SK-N-SH (cell line): Measurements from ENCODE around the gene RNF223. TPM values are rescaled to one million over a fixed set of nuclear protein-coding genes. Genes with fewer than 3 reads are reported as not detected.

Source experiments
- CTCF ChIA-PET: fragments of 300-600, 350-600 bp; formaldehyde crosslinking; extraction: SDS; loops from one replicate; lab custom pipeline; 2021; lab: Yijun Ruan, JAX
- POLR2A ChIA-PET: fragments of 350-600 bp; sonication (Branson Sonifier 250); formaldehyde crosslinking; extraction: SDS; loops from one replicate; lab custom pipeline; 2020; ENCODE audit warnings: antibody characterized with exemption, inconsistent platforms; lab: Yijun Ruan, JAX
- DNase-seq: peaks from one replicate; pipeline ENCODE4 v3.0.0; 2012
- H2AFZ ChIP-seq: fragments of 200-600 bp; sonication (generic); 2 replicates; pipeline ENCODE4 v1.8.1; 2016; ENCODE audit warnings: antibody characterized with exemption, mild to moderate bottlenecking, low read depth
- H3F3A ChIP-seq: fragments of 200-600 bp; sonication (generic); replicated peaks from 2 replicates; pipeline ENCODE3; 2016; ENCODE audit warnings: antibody characterized with exemption, mild to moderate bottlenecking; ENCODE audit not compliant: insufficient read depth
- H3K27ac ChIP-seq, 2 experiments: fragments of 200-500 bp in 1 of 2; fragments of 200-600 bp in 1 of 2; sonication (Bioruptor generic) in 1 of 2; sonication (generic), shearing (Covaris generic) in 1 of 2; 2 replicates each; pipeline versions ENCODE4 v1.5.1 to v1.6.1; 2014 to 2016; ENCODE audit warnings: low read depth in 2 of 2, inconsistent platforms in 1 of 2, low read length in 1 of 2, mild to moderate bottlenecking in 1 of 2, mixed read lengths in 1 of 2
- H3K27me3 ChIP-seq: fragments of 200-600 bp; sonication (generic), shearing (Covaris generic); 2 replicates; pipeline ENCODE4 v1.6.1; 2016; ENCODE audit warnings: mixed run types; ENCODE audit not compliant: insufficient read depth
- H3K36me3 ChIP-seq, 2 experiments: fragments of 200-500 bp in 1 of 2; fragments of 200-600 bp in 1 of 2; sonication (Bioruptor generic) in 1 of 2; sonication (generic) in 1 of 2; replicated peaks in 1 of 2; 2 replicates each; pipeline versions ENCODE3 to v1.5.1; 2014 to 2016; ENCODE audit warnings: low read length in 1 of 2, mild to moderate bottlenecking in 1 of 2; ENCODE audit not compliant: insufficient read depth in 2 of 2, control insufficient read depth in 1 of 2
- H3K4me1 ChIP-seq, 2 experiments: fragments of 200-500 bp in 1 of 2; fragments of 200-600 bp in 1 of 2; sonication (Bioruptor generic) in 1 of 2; sonication (generic), shearing (Covaris generic) in 1 of 2; 2 replicates each; pipeline versions ENCODE4 v1.5.1 to v1.6.1; 2014 to 2016; ENCODE audit warnings: low read depth in 1 of 2, low read length in 1 of 2, mixed run types in 1 of 2; ENCODE audit not compliant: insufficient read depth in 2 of 2, control insufficient read depth in 1 of 2
- H3K4me2 ChIP-seq: fragments of 200-600 bp; sonication (generic), shearing (Covaris generic); 2 replicates; pipeline ENCODE4 v1.6.1; 2017; ENCODE audit warnings: mixed run types
- H3K4me3 ChIP-seq, 2 experiments: fragments of 200-500 bp in 1 of 2; fragments of 200-600 bp in 1 of 2; sonication (Bioruptor generic) in 1 of 2; sonication (generic), shearing (Covaris generic) in 1 of 2; 2 replicates each; pipeline versions ENCODE4 v1.5.1 to v1.8.1; 2014 to 2016; ENCODE audit warnings: low read depth in 2 of 2, inconsistent platforms in 1 of 2, low read length in 1 of 2, mild to moderate bottlenecking in 1 of 2, mixed read lengths in 1 of 2, moderate library complexity in 1 of 2
- H3K79me2 ChIP-seq: fragments of 200-600 bp; sonication (generic); 2 replicates; pipeline ENCODE4 v1.8.1; 2017; ENCODE audit warnings: mild to moderate bottlenecking; ENCODE audit not compliant: insufficient read depth
- H3K9ac ChIP-seq: fragments of 200-600 bp; sonication (generic); 2 replicates; pipeline ENCODE4 v1.6.1; 2017; ENCODE audit warnings: mixed run types
- H3K9me2 ChIP-seq: fragments of 200-600 bp; sonication (generic); 2 replicates; pipeline ENCODE4 v1.6.1; 2017; ENCODE audit warnings: mixed run types
- H3K9me3 ChIP-seq: fragments of 200-600 bp; sonication (generic); 2 replicates; pipeline ENCODE4 v1.6.1; 2017; ENCODE audit warnings: mixed run types, mild to moderate bottlenecking, moderate library complexity
- H4K20me1 ChIP-seq: fragments of 200-600 bp; sonication (generic); 2 replicates; pipeline ENCODE4 v1.6.1; 2017; ENCODE audit warnings: mild to moderate bottlenecking, mixed run types; ENCODE audit not compliant: insufficient read depth
- CHD2 ChIP-seq: fragments of 150-350 bp; IDR thresholded peaks from 2 replicates; pipeline ENCODE4 v1.6.1; 2018; ENCODE audit warnings: low read length; ENCODE audit not compliant: partially characterized antibody
- ELF1 ChIP-seq: IDR thresholded peaks from 2 replicates; pipeline ENCODE4 v1.4.0; 2012
- FOXJ3 ChIP-seq: sonication (generic); formaldehyde crosslinking; IDR thresholded peaks from 2 replicates; pipeline ENCODE4 v1.5.1; 2020; ENCODE audit warnings: mild to moderate bottlenecking, missing genetic modification reagents
- FOXM1 ChIP-seq: IDR thresholded peaks from 2 replicates; pipeline ENCODE4 v1.4.0; 2012; ENCODE audit warnings: low read depth, mild to moderate bottlenecking
- JUND ChIP-seq: IDR thresholded peaks from 2 replicates; pipeline ENCODE4 v1.4.0; 2012
- MXI1 ChIP-seq: IDR thresholded peaks from 2 replicates; pipeline ENCODE4 v1.6.1; 2012; ENCODE audit warnings: mild to moderate bottlenecking, low read depth, low read length, improper control_type of control experiment
- NRF1 ChIP-seq: IDR thresholded peaks from 2 replicates; pipeline ENCODE4 v1.6.1; 2012; ENCODE audit warnings: low read depth, mild to moderate bottlenecking, low read length
- POLR2AphosphoS5 ChIP-seq: IDR thresholded peaks from 2 replicates; pipeline ENCODE4 v1.6.1; 2012; ENCODE audit warnings: low read depth, low read length
- RAD21 ChIP-seq: IDR thresholded peaks from 2 replicates; pipeline ENCODE4 v1.6.1; 2012; ENCODE audit warnings: mild to moderate bottlenecking, low read length
- RCOR1 ChIP-seq: fragments of 150-350 bp; IDR thresholded peaks from 2 replicates; pipeline ENCODE4 v1.6.1; 2017; ENCODE audit warnings: antibody characterized with exemption, low read length
- SMC3 ChIP-seq: IDR thresholded peaks from 2 replicates; pipeline ENCODE4 v1.6.1; 2012; ENCODE audit warnings: low read depth, low read length, improper control_type of control experiment
- TAF1 ChIP-seq: IDR thresholded peaks from 2 replicates; pipeline ENCODE4 v1.6.1; 2012; ENCODE audit warnings: low read depth, mild to moderate bottlenecking, low read length, moderate library complexity, borderline replicate concordance
- TCF12 ChIP-seq: IDR thresholded peaks from 2 replicates; pipeline ENCODE4 v1.4.0; 2012
- TEAD4 ChIP-seq: IDR thresholded peaks from 2 replicates; pipeline ENCODE4 v1.4.0; 2012; ENCODE audit warnings: mild to moderate bottlenecking, borderline replicate concordance; ENCODE audit not compliant: insufficient read depth
- USF1 ChIP-seq: IDR thresholded peaks from 2 replicates; pipeline ENCODE4 v1.4.0; 2012; ENCODE audit warnings: low read depth, borderline replicate concordance
- YY1 ChIP-seq: IDR thresholded peaks from 2 replicates; pipeline ENCODE4 v1.4.0; 2012; ENCODE audit warnings: low read depth, mild to moderate bottlenecking
- WGBS: methylation state at CpG from one replicate; pipeline ENCODE4 v1.1.6; 2017; ENCODE audit warnings: low lambda C conversion rate; 5-methylcytosine and 5-hydroxymethylcytosine counted together
- polyA plus RNA-seq, 3 experiments: library from polyadenylated mRNA; depleted of rRNA; stranded (reverse); fragments of >200 nt; gene quantifications; 2 replicates each; pipeline ENCODE4 v1.2.3, GENCODE V29; 2012
- TF ChIP-seq, protein P1 (sequence below): fragments of 200-600 bp; sonication (generic); IDR thresholded peaks from 2 replicates; pipeline ENCODE4 v1.6.1; 2017; ENCODE audit warnings: antibody characterized with exemption, mild to moderate bottlenecking, moderate library complexity
- TF ChIP-seq, protein P2 (sequence below): fragments of 150-350 bp; IDR thresholded peaks from 2 replicates; pipeline ENCODE4 v1.6.1; 2017; ENCODE audit warnings: antibody characterized with exemption, low read length, low read depth, borderline replicate concordance
- TF ChIP-seq, protein P3 (sequence below): IDR thresholded peaks from 2 replicates; pipeline ENCODE4 v1.6.1; 2012; ENCODE audit warnings: mild to moderate bottlenecking, low read depth, low read length, moderate library complexity

RNF223 gene
- polyA plus RNA-seq, 1 of the 3 experiments (the other 2 are of a cell fraction) = not detected

DNA sequence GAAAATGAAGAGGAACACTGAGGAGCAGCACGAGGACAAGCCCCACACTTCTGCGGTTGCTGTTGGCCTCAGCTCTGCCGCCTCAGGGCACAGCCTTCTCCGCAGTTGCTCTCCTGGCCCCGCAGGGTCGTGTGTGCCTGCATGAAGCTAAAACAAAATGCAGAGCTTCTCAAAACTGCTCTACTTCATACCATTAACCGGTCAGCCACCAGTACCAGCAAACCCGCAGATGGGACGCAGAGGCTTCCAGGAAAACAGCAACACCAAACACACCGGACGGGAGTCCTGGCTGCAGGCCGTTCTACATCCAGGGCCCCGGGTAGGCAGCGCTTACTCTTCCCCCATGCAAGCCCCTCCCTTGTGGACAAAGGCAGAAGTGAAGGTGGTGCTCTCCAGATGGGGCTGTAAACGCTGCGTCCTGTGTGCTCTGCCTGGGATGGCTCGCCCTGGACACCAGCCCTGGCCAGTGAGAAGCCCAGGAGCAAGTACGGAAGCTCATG, 48.9 kb upstream of the RNF223 start:
- DNase-seq = peak; percentile 61
- POLR2A ChIA-PET = interaction anchor here (0.7 to 0.9 kb wide), 3 partner anchors 108 to 167 kb away, joined by 3 read pairs; no protein-coding TSS in a partner anchor

DNA sequence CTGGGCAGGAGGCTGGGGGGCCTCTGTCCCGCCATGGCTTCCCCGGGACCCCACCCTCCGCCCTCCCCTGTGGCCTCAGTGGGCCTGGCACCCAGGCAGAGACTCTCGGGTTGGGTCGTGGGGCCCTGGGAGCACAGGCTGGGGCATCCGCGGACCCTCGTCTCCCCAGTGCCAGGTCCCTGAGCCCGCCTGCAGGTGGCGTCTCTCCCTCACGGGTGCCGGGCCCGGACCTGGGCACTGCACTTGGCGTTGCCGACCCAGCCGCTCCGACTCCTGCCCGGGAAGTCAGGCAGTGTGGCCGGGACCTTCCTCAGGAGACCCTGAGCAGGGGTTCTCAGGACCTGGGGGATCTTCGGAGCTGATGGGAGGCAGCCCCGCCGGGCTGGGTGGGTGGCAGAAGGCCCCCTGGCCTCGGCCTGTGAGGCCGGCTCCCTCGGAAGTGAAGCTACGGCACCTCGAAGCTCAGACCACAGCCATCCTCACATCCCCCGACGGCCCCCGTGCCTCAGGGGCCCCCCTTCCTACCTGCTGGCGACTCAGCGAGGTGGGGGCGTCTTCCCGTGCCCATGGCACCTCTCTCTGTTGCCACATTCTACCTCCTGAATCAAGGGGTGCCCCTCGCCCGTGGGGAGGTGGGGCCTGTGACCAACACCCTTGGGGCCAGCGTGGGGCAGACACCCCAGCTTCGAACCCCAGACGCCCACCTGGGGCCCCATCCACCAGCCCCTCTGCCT, 48.1 kb upstream of the RNF223 start:
- no peak overlapping the region for H3K9ac ChIP-seq
- H3K79me2 ChIP-seq = no peaks in the 10 kb centered on the region
- H3K4me3 ChIP-seq = peak overlapping the region in 1 of 2 experiments; percentile 6; a peak in 1 of 4 replicates
- ChIA-PET CTCF (interaction anchor here (0.6 to 7.2 kb wide), 73 partner anchors 8 to 249 kb away, joined by 3 to 131 read pairs (median 4); partner anchors contain the start of genes B3GALT6, C1QTNF12, SCNN1D and SDF4), POLR2A (interaction anchor here (0.7 to 0.9 kb wide), 3 partner anchors 109 to 168 kb away, joined by 3 read pairs; no protein-coding TSS in a partner anchor)
- no peak overlapping the region for H3K27ac ChIP-seq
- H3K9me3 ChIP-seq = no peaks in the 10 kb centered on the region
- peaks cover 0 to 13% of the 10 kb centered on the region in 2 experiments; a peak in 1 of 4 replicates for H3K4me1 ChIP-seq
- 35% methylated on average over 15 of the region's 39 CpGs for WGBS
- H3K36me3 ChIP-seq = no peaks in the 10 kb centered on the region
- H3K27me3 ChIP-seq = 0 out of 2 replicates have a peak, but pooled peaks cover 6% of the 10 kb centered on the region
- peak; percentile 97 for DNase-seq
- no peak overlapping the region for H2AFZ ChIP-seq
- H3K4me2 ChIP-seq = no peak overlapping the region; the same call in 1 of the 2 replicates
- H3F3A ChIP-seq = peaks cover 10% of the 10 kb centered on the region
- H3K9me2 ChIP-seq = no peaks in the 10 kb centered on the region
- no peaks in the 10 kb centered on the region for H4K20me1 ChIP-seq
- no peak for TF ChIP-seq USF1
- no peak for TF ChIP-seq NRF1
- TF ChIP-seq YY1 = no peak
- TF ChIP-seq FOXM1 = no peak
- TF ChIP-seq ELF1 = no peak
- TF ChIP-seq RCOR1 = no peak
- no peak for TF ChIP-seq POLR2AphosphoS5
- TF ChIP-seq RAD21 = peak; percentile 91
- TF ChIP-seq, protein P1, sequence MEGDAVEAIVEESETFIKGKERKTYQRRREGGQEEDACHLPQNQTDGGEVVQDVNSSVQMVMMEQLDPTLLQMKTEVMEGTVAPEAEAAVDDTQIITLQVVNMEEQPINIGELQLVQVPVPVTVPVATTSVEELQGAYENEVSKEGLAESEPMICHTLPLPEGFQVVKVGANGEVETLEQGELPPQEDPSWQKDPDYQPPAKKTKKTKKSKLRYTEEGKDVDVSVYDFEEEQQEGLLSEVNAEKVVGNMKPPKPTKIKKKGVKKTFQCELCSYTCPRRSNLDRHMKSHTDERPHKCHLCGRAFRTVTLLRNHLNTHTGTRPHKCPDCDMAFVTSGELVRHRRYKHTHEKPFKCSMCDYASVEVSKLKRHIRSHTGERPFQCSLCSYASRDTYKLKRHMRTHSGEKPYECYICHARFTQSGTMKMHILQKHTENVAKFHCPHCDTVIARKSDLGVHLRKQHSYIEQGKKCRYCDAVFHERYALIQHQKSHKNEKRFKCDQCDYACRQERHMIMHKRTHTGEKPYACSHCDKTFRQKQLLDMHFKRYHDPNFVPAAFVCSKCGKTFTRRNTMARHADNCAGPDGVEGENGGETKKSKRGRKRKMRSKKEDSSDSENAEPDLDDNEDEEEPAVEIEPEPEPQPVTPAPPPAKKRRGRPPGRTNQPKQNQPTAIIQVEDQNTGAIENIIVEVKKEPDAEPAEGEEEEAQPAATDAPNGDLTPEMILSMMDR = peak; percentile 65
- TF ChIP-seq CHD2 = no peak

More for the DNA sequence above, 48.9 kb upstream of the RNF223 start:
- no peak overlapping the region for H3K4me2 ChIP-seq
- no peaks in the 10 kb centered on the region for H3K9me2 ChIP-seq
- H4K20me1 ChIP-seq = no peaks in the 10 kb centered on the region
- H2AFZ ChIP-seq = no peak overlapping the region
- no peak overlapping the region for H3K4me3 ChIP-seq
- TF ChIP-seq, protein P2, sequence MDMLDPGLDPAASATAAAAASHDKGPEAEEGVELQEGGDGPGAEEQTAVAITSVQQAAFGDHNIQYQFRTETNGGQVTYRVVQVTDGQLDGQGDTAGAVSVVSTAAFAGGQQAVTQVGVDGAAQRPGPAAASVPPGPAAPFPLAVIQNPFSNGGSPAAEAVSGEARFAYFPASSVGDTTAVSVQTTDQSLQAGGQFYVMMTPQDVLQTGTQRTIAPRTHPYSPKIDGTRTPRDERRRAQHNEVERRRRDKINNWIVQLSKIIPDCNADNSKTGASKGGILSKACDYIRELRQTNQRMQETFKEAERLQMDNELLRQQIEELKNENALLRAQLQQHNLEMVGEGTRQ = no peak
- TF ChIP-seq TEAD4 (no peak), TCF12 (no peak), SMC3 (no peak), JUND (no peak), MXI1 (no peak), TAF1 (no peak), FOXJ3 (CRISPR knock-in tag) (no peak)
- TF ChIP-seq, protein P3, sequence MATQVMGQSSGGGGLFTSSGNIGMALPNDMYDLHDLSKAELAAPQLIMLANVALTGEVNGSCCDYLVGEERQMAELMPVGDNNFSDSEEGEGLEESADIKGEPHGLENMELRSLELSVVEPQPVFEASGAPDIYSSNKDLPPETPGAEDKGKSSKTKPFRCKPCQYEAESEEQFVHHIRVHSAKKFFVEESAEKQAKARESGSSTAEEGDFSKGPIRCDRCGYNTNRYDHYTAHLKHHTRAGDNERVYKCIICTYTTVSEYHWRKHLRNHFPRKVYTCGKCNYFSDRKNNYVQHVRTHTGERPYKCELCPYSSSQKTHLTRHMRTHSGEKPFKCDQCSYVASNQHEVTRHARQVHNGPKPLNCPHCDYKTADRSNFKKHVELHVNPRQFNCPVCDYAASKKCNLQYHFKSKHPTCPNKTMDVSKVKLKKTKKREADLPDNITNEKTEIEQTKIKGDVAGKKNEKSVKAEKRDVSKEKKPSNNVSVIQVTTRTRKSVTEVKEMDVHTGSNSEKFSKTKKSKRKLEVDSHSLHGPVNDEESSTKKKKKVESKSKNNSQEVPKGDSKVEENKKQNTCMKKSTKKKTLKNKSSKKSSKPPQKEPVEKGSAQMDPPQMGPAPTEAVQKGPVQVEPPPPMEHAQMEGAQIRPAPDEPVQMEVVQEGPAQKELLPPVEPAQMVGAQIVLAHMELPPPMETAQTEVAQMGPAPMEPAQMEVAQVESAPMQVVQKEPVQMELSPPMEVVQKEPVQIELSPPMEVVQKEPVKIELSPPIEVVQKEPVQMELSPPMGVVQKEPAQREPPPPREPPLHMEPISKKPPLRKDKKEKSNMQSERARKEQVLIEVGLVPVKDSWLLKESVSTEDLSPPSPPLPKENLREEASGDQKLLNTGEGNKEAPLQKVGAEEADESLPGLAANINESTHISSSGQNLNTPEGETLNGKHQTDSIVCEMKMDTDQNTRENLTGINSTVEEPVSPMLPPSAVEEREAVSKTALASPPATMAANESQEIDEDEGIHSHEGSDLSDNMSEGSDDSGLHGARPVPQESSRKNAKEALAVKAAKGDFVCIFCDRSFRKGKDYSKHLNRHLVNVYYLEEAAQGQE = no peak
- 60% methylated on average over 16 of the region's 18 CpGs for WGBS
- H3K27ac ChIP-seq = no peak overlapping the region
- H3K9ac ChIP-seq = no peak overlapping the region
- peaks cover 0 to 11% of the 10 kb centered on the region in 2 experiments; a peak in 1 of 4 replicates for H3K4me1 ChIP-seq
- peaks cover 10% of the 10 kb centered on the region for H3F3A ChIP-seq
- no peaks in the 10 kb centered on the region for H3K9me3 ChIP-seq
- 0 out of 2 replicates have a peak, but pooled peaks cover 6% of the 10 kb centered on the region for H3K27me3 ChIP-seq
- no peaks in the 10 kb centered on the region for H3K79me2 ChIP-seq
- CTCF ChIA-PET = interaction anchor here (0.6 to 7.2 kb wide), 51 partner anchors 7 to 249 kb away, joined by 3 to 131 read pairs (median 5); partner anchors contain the start of genes B3GALT6, C1QTNF12, SCNN1D and SDF4
- no peaks in the 10 kb centered on the region for H3K36me3 ChIP-seq
